ENCODE data around the gene VTCN1.
"Not testable (repeated sequence)": the region's sequence is repeated elsewhere in the genome, so short reads cannot be mapped to it uniquely, and the experiment has no call there.

Gene VTCN1, protein sequence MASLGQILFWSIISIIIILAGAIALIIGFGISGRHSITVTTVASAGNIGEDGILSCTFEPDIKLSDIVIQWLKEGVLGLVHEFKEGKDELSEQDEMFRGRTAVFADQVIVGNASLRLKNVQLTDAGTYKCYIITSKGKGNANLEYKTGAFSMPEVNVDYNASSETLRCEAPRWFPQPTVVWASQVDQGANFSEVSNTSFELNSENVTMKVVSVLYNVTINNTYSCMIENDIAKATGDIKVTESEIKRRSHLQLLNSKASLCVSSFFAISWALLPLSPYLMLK

DNA sequence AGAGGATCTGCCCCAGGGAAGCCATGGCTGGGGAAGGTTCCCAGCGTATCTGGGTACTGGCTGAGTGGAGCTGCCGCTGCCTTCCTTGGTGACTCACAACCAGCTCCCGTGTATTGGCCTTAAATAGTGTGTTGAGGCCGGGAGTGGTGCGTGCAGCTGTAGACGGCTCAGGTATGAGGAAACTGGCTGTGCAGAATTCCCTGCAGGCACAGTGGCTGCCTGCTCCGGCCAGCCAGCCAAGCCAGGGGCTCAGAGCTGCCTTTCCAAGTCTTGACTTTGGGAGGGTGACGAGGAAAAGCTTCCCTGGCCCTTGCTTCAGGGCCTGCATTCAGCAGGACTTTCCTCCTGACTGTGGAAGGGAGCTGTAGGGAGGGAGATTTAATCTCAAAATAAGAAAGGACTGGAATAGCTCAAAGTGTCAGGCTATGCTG lies at the start of gene VTCN1:
Gene VTCN1 (minus strand): TSS at position 97 of the 431 bp plus-strand sequence. CDS start 72 bp downstream, at position 25.
- TF ChIP-seq, protein P1, sequence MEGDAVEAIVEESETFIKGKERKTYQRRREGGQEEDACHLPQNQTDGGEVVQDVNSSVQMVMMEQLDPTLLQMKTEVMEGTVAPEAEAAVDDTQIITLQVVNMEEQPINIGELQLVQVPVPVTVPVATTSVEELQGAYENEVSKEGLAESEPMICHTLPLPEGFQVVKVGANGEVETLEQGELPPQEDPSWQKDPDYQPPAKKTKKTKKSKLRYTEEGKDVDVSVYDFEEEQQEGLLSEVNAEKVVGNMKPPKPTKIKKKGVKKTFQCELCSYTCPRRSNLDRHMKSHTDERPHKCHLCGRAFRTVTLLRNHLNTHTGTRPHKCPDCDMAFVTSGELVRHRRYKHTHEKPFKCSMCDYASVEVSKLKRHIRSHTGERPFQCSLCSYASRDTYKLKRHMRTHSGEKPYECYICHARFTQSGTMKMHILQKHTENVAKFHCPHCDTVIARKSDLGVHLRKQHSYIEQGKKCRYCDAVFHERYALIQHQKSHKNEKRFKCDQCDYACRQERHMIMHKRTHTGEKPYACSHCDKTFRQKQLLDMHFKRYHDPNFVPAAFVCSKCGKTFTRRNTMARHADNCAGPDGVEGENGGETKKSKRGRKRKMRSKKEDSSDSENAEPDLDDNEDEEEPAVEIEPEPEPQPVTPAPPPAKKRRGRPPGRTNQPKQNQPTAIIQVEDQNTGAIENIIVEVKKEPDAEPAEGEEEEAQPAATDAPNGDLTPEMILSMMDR (conservative IDR thresholded peaks at IDR 0.05; ENCODE audit: low read length), result no peak
- no peak within 1 kb of the TSS for H3K4me3 ChIP-seq (ENCODE audit: low read length)
- DNase-seq (ENCODE audit: low read depth), result no peak

DNA sequence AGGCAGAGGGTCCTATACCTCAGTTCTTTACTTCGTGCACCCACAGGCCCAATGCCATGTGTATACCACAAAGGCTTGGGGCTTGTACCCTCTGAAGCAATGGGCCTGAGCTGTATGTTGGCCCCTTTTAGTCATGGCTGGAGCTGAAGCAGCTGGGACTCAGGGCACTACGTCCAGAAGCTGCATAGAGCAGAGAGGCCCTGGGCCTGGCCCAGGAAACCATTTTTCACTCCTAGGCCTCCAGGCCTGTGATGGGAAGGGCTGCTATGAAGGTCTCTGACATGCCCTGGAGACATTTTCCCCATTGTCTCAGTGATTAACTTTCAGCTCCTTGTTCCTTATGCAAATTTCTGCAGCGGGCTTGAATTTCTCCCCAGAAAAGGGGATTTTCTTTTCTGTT lies 48.1 kb upstream of the VTCN1 start:
- no peak for DNase-seq (ENCODE audit: low read depth)
- H3K4me3 ChIP-seq (ENCODE audit: low read length), result no peak overlapping the region
- TF ChIP-seq, protein P1 (conservative IDR thresholded peaks at IDR 0.05; ENCODE audit: low read length), result no peak

DNA sequence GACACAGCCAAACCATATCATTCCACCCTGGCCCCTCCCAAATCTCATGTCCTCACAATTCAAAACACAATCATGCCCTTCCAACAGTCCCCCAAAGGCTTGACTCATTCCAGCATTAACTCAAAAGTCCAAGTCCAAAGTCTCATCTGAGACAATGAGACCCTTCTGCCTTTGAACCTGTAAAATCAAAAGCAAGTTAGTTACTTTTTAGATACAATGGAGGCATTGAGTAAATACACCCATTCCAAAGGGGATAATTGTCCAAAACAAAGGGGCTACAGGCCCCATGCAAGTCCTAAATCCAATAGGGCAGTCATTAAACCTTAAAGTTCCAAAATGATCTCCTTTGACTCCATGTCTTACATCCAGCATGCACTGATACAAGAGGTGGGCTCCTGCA lies 47.3 kb upstream of the VTCN1 start:
- not testable (repeated sequence) for DNase-seq (ENCODE audit: low read depth); H3K4me3 ChIP-seq (ENCODE audit: low read length)

DNA sequence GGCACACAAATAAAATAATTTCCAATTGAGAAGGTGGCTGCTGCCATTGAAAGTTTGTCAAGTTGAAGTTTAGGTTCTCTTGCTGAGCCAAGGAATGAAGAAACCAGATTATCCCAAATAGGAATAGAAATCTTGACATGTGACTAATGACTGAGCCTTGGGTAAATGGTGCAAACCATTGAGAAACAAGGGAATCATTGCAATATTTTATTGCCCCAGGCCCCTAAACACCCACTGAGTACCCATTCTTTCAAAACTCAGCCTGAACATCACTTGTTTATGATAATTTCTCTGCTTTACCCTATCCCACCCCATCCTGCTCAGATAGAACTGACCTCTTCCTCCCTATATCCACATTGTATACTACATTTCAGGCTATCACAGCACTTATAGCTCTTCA lies 46.6 kb upstream of the VTCN1 start:
- TF ChIP-seq, protein P1 (conservative IDR thresholded peaks at IDR 0.05; ENCODE audit: low read length), result no peak
- no peak overlapping the region for H3K4me3 ChIP-seq (ENCODE audit: low read length)
- no peak for DNase-seq (ENCODE audit: low read depth)

DNA sequence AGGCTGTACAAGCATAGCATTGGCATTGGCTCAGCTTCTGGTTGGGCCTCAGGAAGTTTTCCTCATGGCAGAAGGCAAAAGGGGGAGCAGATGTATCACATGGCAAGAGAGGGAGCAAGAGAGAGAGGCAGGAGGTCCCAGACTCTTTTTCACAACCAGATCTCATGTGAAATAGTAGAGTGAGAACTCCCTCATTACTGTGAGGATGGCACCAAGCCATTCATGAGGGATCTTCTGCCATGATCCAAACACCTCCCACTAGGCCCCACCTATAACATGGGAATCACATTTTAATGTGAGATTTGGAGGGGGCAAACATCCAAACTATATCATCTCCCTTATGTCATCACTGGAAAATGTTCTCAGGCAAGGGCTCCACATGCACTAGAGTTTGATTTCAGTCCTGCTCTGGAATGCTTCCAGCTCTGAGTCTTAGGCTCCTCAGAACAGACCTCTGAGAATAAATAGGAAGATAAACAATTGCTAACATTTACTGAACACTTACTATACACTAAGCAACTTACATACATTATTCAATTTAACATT lies 39.4 kb upstream of the VTCN1 start:
- H3K4me3 ChIP-seq (ENCODE audit: low read length), result no peak overlapping the region
- TF ChIP-seq, protein P1 (conservative IDR thresholded peaks at IDR 0.05; ENCODE audit: low read length), result no peak
- no peak for DNase-seq (ENCODE audit: low read depth)

DNA sequence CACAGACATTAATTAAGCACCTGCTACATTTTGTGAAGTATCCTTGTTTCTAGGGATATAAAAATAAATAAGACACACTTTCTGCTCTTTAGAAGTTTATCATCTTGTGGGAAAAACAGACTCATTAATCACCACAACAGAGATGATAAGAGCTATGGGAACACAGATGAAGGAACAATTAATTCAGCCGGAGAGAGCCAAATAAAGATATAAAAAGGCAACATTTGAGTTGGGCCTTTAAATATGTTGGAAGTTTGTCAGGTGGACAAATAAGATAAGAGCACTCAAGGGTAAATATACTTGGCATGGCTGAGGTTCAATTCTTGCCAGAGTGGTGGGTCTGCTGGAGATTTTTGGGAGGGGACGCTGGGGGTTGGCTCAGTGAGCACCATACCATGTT lies 34.2 kb upstream of the VTCN1 start:
- no peak overlapping the region for H3K4me3 ChIP-seq (ENCODE audit: low read length)
- DNase-seq (ENCODE audit: low read depth), result no peak
- TF ChIP-seq, protein P1 (conservative IDR thresholded peaks at IDR 0.05; ENCODE audit: low read length), result no peak

DNA sequence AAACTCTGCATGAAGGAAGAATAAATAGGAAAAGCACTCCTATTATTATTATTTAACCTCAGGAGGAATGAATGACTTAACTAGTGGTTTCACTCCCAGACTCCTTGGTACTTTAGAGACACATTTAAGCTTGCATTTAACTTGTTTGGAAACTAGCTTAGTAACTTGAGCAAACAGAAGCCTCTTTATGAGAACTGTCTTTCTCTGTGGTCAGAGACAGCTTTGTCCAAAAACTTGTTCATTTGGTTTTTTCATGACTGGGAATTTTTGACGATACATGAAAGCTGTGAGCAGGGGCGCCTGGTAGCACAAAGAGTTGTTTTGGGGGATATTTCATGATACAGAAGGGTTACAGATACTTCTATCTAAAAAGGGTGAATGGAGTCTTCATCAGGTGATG lies 33.6 kb upstream of the VTCN1 start:
- TF ChIP-seq, protein P1 (conservative IDR thresholded peaks at IDR 0.05; ENCODE audit: low read length), result no peak
- no peak for DNase-seq (ENCODE audit: low read depth)
- no peak overlapping the region for H3K4me3 ChIP-seq (ENCODE audit: low read length)
